Measurements from ENCODE around the gene LYSMD3.

GRCh38 chr5:90557391-90557790 lies 28.0 kb upstream of the LYSMD3 start:
- TF ChIP-seq CTCF (IDR thresholded peaks at IDR 0.05) (no peak), POLR2A (IDR thresholded peaks at IDR 0.05) (no peak)

Measured in stomach (tissue), 4 donors.